GM19193 (cell line): ENCODE results near the gene MRPL48.
A peak's percentile ranks its signal among the peaks of the same experiment; 100 is the strongest.

ENCODE experiments used
- POLR2A ChIP-seq: IDR thresholded peaks from 4 replicates; pipeline ENCODE4 v1.6.1; 2011; ENCODE audit not compliant: insufficient read depth, insufficient read length; ENCODE audit errors: extremely low read depth

Gene MRPL48

DNA sequence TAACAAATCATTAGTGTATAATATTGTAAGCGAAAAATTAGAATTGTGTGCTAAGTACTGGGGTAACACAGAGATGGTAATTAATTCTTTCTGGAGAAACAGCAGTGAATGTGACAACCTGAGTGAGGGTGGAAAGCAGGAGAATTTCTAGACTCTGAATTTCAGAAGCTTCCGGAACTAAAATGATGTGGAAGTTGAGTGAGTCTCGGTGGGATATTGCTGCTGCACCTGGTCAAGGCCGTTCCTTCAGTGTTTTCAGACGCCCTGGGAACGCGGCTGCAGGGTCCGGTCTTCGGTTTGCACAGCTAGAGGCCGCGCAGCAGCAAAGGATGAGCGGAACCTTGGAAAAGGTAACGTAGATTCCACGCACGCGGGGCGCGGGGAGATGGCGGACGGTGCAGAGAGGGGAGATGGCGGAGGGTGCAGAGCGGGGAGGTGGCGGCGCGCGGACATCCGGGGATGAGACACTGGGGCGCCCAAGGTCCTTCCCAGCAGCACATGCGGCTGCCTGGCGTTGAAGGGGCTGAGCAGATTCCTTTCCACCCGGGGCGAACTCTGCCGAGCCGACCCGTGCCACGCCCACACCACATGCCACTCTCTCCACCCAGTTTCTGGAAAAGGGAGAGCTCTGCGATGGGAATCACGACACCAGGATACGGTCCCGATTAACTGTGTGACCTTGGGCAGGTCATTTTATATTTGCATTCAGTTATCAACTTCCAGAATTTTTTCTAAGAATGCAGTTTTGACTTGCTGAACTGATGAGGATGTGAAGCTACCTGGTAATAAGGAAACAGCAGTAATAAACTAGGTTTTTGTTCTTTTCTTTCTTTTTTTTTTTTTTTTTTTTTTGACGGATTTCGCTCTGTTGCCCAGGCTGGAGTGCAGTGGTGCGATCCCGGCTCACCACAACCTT lies at the start of gene MRPL48:
Gene MRPL48, plus strand, starts transcription at position 232 of the 916 bp plus-strand sequence. Its CDS starts 98 bp downstream, at position 330.
- peak; percentile 82 for TF ChIP-seq POLR2A

DNA sequence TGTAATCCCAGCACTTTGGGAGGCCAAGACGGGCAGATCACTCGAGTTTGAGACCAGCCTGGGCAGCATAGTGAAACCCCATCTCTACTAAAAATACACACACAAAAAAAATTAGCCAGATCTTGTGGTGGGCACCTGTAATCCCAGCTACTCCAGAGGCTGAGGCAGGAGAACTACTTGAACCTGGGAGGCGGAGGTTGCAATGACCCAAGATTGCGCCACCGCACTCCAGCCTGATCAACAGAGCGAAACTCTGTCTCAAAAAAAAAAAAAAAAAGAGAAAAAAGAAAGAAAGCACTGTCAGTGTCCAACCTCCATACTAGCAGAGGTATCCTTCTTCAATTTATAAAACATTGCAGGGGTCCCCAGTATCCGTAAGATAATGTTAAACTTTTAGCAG lies 44.6 kb upstream of the MRPL48 start:
- TF ChIP-seq POLR2A = no peak

DNA sequence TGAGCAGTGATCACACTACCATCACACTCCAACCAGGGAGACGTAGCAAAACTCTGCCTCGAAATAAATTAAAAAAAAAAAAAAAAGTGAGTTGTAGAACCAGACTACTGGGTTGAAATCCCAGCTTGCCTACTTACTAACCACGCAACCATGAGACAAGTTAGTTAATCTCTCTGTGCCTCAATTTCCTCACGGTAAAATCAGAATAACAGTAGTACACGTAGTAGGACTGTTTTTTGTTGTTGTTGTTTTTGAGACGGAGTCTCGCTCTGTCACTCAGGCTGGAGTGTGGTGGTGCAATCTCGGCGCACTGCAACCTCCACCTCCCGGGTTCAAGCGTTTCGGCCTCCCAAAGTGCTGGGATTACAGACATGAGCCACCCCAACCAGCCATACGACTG lies 41.0 kb upstream of the MRPL48 start:
- no peak for TF ChIP-seq POLR2A

DNA sequence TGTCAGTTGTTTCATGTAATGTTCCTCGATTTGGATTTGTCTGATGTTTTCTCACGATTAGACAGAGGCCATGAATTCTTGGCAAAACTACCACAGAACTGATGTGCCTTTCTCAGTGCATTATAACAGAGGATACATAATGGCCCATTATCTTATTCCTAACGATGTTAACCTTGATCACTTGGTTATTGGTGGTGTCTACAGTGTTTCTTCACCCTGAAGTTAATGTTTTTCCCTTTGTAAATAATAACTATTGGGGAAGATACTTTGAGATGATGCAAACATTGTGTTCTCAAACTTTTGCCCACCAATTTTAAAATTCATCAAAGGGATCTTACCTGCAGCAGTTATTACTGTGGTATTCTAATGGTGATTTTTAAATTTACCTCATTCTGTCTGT lies 39.9 kb upstream of the MRPL48 start:
- TF ChIP-seq POLR2A = no peak

DNA sequence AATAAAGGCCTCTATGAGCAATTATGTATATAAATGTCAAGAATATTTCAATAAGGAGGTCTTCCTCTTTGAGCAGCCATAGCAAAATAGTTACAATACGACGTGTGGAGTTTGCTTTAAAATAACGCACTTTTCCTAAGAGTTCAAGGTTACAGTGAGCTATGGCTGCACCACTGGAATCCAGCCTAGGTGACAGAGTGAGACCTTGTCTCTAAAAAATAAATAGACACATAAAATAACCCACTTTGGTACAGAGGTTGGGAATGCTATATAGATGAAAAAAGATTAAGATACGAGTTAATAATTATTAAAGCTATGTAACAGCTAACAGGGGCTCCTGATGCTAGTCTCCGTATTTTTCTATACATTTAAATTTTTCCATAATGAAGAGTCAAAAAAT lies 39.4 kb upstream of the MRPL48 start:
- no peak for TF ChIP-seq POLR2A

DNA sequence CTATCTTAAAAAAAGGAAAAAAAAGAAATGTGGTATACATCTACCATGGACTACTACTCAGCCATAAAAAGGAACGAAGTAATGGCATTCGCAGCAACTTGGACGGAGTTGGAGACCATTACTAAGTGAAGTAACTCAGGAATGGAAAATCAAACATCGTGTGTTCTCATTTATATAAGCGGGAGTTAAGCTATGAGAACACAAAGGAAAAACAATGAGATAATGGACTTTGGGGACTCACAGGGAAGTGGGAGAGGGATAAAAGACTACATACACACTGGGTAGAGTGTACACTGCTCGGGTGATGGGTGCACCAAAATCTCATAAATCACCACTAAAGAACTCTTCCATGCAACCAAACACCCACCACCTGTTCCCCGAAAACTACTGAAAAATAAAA lies 38.6 kb upstream of the MRPL48 start:
- TF ChIP-seq POLR2A = no peak

DNA sequence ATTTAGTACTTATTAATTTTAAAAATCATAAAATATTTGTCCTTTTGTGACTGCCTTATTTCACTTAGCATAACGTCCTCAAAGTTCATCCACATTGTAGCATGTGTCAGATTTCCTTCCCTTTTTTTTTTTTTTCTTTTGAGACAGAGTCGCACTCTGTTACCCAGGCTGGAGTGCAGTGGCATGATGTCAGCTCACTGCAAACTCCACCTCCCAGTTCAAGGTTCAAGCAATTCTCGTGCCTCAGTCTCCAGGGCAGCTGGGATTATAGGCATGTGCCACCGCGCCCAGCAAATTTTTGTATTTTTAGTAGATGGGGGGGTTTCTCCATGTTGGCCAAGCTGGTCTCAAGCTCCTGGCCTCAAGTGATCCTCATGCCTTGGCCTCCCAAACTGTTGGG lies 37.4 kb upstream of the MRPL48 start:
- no peak for TF ChIP-seq POLR2A

DNA sequence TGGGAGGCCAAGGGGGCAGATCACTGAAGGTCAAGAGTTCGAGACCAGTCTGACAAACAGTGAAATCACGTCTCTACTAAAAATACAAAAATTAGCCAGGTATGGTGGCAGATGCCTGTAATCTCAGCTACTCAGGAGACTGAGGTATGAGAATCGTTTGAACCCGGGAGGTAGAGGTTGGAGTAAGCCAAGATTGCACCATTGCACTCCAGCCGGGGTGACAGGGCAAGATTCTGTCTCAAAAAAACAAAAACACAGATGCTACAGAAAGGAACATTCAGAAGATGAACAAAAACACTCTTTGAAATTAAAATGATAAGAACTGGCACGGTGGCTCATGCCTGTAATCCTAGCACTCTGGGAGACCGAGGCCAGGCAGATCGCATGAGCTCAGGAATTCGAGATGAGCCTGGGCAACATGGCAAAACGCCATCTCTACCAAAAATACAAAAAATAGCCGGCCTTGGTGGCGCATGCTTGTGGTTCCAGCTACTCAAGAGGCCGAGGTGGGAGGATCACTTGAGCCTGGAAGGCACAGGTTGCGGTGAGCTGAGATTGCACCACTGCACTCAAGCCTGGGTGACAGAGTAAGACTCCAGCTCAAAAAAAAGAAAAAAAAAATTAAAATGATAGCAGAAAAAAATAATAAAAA lies 35.3 kb upstream of the MRPL48 start:
- no peak for TF ChIP-seq POLR2A

DNA sequence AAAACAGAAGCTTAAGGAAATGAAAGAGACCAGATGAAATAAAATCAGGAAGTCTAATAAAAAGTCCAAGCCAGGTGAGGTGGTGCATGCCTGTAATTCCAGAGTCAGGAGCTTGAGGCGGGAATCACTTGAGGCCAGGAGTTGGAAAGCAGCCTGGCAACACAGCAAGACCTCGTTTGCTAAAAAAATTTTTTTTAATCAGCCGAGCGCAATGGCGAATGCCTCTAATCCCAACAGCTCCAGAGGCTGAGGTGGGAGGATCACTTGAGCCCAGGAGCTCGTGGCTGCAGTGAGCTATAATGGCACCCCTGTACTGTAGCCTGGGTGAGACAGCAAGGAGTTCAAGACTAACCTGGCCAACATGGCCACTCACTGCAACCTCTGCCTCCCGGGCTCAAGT lies 34.8 kb upstream of the MRPL48 start:
- TF ChIP-seq POLR2A = no peak

DNA sequence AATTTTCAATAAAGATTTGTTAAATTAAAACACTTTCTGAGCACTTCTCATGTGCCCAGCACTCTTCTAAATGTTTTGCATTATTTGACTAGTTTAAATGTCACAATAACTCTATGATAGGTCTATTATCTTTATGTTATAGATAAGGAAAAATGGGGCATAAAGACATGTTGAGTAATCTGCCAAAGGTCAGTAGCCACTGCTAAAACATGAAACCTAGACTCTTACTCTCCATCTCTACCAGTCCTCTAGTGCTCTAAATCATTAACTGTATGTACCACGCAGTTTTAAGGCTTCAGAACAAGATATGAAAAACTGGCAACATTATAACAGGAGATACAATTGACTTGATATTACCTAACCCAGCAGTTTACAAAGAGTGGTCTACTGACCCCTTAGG lies 33.7 kb upstream of the MRPL48 start:
- no peak for TF ChIP-seq POLR2A

DNA sequence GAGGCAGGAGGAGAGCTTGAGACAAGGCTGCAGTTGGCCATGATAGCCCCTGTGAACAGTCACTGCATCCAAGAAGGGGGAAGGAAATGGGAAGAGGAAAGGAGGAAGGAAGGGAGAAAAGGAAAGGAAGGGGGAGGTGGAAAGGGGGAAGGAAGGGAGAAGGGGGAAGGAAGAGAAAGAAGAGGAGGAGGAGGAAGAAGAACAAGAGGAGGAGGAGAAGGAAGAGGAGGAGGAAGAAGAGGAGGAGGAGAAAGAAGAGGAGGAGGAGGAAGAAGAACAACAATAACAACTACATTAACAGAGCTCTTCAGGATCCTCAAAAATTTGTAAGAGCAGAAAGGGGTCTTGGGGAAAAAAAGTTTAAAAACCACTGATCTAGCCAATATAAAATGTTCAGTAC lies 32.0 kb upstream of the MRPL48 start:
- TF ChIP-seq POLR2A = no peak

DNA sequence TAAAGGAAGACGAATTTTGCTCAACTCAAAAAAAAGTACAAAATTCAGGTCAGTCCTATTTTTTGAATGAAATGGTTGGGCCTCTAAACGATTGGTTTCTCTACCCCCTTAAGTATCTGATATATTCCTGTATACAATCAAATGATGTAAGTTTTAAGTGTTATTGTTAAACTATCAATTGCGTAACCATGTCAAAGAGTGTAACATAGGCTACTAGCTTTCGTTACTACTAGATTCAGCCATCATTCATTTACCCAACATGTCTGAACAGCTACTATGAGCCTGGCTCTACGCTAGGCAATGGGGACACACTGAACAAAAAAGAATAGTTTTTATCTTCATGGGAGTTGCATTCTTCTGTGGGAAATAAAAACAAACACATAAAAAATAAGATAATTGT lies 30.1 kb upstream of the MRPL48 start:
- TF ChIP-seq POLR2A = no peak

DNA sequence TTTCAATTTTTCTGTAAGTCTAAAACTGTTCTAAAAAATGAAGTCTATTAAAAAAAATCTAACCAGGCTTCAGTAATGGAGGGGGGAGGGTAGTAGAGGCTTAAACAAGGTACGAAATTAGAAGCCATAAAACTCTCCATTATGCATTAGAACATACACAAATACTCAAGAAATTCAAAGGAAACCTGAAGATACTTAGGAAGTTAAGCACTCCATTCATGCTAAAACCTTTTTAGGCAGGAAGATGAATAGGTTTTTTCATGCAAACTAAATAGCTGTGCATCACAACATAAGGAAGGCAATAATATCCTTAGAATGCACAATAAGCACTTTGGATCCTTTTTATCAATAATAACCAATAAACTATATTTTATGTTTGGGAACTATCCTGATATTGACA lies 29.2 kb upstream of the MRPL48 start:
- TF ChIP-seq POLR2A = no peak

DNA sequence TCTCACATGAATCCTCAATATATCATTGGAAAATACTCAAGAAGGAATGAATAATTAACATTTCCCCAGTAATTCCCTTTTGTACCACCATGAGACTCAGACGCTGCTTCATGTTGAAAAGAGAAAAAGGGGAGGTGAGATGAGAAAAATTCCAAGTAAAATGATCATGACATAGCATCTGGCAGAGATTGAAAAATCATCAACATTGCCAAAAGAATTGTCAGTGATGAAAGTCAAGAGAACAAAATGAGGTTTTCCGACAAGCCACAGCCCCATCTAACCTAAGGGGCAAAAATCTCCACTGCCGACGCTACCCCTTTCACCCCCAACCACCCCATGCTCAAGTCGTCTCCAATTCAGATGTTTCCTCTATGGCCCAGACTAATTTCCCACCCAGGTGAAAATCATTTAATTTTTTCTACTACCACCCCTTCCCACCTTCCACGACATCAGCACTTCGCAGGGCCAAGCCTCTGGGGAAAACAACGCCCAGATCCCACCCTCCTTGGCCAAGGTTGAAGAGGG lies 28.0 kb upstream of the MRPL48 start:
- no peak for TF ChIP-seq POLR2A

DNA sequence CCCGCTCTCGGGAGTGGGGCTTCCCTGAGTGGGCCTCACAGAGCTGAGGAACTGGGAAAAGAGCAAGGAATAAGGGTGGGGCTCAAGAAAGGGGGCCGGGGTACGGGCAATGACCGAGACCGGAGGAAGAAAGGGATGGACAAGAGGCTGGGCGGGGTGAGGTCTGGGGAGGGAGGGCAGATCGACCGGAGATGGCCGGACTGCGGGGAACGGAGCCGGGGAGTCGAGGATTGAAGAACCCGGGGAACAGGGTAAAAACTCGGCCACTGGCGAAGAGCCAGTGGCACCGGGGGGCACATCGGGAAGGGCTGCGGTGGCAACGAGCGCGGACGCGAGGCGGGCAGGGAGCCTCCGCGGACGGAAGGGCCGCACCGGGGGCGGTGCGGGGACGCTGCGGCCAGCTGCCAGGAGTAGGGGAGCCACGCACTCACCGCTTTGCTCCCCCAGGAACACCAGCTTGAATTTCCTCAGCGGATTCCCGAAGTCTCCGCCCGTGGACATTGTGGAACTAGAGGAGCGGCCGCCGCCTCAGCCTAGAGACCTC lies 27.5 kb upstream of the MRPL48 start:
- no peak for TF ChIP-seq POLR2A

DNA sequence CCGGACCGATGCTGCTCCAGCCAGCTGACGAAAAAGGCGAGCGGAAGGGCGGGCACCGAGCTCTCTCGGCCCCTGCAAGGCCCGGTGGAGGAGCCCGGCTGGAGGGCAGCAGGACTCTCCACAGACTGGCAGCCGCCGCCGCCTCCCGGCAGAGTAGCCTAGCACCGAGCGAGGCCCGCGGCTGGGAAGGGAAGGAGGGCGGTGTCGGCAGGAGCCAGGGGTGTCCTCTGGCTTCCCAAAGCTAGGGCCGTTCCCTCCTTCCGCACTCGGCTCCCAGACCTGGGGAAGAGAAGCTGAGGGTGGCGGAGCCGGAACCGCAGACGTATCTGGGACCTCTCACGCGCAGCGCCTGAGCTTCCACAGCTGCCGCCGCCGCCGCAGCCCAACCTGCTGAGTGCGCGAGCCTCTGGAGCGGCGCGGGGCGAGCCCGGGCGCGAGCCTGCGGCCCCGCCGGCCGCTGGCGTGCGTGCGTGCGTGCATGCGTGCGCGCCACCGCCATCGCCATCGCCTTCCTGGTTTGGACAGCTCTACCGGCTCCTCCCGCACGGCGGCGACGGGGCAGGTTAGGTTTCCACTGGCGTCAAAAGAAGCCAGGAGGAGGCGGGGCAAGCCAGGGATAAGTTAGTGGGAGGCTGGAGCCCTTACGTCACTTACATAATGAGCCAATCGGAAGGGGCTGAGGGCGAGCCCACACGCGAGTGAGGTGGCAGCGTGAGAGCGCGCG lies 26.8 kb upstream of the MRPL48 start, which contains the start of gene RAB6A:
Gene RAB6A, minus strand, starts transcription at position 396 of the 724 bp plus-strand sequence. CDS start 439 bp downstream, outside the sequence.
- peak; percentile 91 for TF ChIP-seq POLR2A
